ENCODE results near the gene CCDC92. TPM values are rescaled to one million over a fixed set of nuclear protein-coding genes. Genes with fewer than 3 reads are reported as not detected.

CCDC92 gene
- total and polyA plus RNA-seq, 2 of the 13 experiments (the other 11 are each of a cell fraction or from before 2014, with no cell fraction given): 5.4 to 14.7 TPM

DNA sequence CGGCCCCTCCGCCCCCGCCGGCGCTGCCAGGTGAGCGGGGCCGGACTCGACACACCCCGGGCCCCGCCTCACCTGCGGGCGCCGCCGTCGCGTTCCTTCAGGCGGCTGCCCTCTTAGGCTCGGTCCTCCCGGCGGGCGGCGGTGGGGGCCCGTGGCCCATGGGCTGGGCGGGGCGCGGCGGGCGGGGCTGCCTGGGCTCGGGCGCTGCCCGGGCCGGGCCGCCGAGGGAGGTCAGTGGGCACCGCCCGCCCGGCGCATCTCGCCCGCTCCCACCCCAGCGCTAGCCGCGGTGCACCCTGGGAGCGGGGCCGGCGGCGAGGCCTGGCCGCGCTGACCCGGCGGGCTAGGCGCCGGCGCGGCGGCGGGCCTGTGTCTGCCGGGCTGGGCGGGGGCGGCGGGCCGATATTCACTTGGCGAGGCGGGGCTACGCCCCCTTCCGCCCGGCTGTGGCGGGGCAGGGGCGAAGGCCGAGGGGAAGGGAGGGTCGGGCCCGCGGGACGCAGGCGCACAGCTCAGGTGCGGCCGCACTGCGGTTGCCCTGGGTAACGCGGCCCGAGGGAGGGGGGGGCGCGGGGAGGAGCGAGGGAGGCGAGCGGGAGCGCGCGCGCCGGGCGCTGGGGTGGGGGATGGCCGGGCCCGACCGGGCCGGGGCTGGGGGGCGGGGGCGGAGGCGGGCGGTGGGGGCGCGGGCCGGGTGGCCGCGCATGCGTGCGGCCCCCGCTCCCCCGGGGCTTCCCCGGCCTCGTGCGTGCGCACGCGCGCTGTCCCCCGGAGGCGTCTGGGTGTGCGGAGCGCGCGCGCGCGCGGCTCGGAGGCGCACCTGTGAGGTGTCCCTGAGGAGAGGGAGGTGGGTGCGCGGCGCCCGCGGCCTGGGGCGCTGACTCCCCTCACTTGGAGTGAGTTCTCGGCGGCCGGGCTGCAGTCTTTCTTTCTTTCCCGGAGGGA lies at the start of gene CCDC92, which contains the start of gene ZNF664 (continued):
- TF ChIP-seq PAX8 (CRISPR knock-in tag; IDR thresholded peaks at IDR 0.05; ENCODE audit: borderline replicate concordance) (no peak), SNRNP70 (IDR thresholded peaks at IDR 0.05; ENCODE audit: low read depth, low read length) (no peak), HNRNPK (IDR thresholded peaks at IDR 0.05; ENCODE audit: low read depth, low read length, poor library complexity, severe bottlenecking) (peak; percentile 28), PHF8 (CRISPR knock-in tag; IDR thresholded peaks at IDR 0.05) (peak; percentile 71), ZNF30 (CRISPR knock-in tag; IDR thresholded peaks at IDR 0.05) (no peak), GATAD2A (CRISPR knock-in tag; IDR thresholded peaks at IDR 0.05) (no peak), ZNF709 (CRISPR knock-in tag; IDR thresholded peaks at IDR 0.05) (no peak), ZNF230 (CRISPR knock-in tag; IDR thresholded peaks at IDR 0.05) (no peak), ATF1 (CRISPR knock-in tag; IDR thresholded peaks at IDR 0.05) (no peak), ZNF558 (CRISPR knock-in tag; IDR thresholded peaks at IDR 0.05; ENCODE audit: borderline replicate concordance) (no peak), MIER3 (CRISPR knock-in tag; IDR thresholded peaks at IDR 0.05; ENCODE audit: borderline replicate concordance) (no peak), ZNF629 (CRISPR knock-in tag; conservative IDR thresholded peaks at IDR 0.05) (no peak), ATAD3A (CRISPR knock-in tag; IDR thresholded peaks at IDR 0.05) (no peak), ZNF510 (CRISPR knock-in tag; IDR thresholded peaks at IDR 0.05; ENCODE audit: low read depth) (no peak)
- TF ChIP-seq, protein P1, sequence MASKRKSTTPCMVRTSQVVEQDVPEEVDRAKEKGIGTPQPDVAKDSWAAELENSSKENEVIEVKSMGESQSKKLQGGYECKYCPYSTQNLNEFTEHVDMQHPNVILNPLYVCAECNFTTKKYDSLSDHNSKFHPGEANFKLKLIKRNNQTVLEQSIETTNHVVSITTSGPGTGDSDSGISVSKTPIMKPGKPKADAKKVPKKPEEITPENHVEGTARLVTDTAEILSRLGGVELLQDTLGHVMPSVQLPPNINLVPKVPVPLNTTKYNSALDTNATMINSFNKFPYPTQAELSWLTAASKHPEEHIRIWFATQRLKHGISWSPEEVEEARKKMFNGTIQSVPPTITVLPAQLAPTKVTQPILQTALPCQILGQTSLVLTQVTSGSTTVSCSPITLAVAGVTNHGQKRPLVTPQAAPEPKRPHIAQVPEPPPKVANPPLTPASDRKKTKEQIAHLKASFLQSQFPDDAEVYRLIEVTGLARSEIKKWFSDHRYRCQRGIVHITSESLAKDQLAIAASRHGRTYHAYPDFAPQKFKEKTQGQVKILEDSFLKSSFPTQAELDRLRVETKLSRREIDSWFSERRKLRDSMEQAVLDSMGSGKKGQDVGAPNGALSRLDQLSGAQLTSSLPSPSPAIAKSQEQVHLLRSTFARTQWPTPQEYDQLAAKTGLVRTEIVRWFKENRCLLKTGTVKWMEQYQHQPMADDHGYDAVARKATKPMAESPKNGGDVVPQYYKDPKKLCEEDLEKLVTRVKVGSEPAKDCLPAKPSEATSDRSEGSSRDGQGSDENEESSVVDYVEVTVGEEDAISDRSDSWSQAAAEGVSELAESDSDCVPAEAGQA (IDR thresholded peaks at IDR 0.05; ENCODE audit: low read depth): no peak
- TF ChIP-seq, protein P1 (CRISPR knock-in tag; IDR thresholded peaks at IDR 0.05; ENCODE audit: borderline replicate concordance): no peak
- TF ChIP-seq, protein P2, sequence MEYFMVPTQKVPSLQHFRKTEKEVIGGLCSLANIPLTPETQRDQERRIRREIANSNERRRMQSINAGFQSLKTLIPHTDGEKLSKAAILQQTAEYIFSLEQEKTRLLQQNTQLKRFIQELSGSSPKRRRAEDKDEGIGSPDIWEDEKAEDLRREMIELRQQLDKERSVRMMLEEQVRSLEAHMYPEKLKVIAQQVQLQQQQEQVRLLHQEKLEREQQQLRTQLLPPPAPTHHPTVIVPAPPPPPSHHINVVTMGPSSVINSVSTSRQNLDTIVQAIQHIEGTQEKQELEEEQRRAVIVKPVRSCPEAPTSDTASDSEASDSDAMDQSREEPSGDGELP (IDR thresholded peaks at IDR 0.05; ENCODE audit: borderline replicate concordance, low read depth): no peak
- TF ChIP-seq, protein P3, sequence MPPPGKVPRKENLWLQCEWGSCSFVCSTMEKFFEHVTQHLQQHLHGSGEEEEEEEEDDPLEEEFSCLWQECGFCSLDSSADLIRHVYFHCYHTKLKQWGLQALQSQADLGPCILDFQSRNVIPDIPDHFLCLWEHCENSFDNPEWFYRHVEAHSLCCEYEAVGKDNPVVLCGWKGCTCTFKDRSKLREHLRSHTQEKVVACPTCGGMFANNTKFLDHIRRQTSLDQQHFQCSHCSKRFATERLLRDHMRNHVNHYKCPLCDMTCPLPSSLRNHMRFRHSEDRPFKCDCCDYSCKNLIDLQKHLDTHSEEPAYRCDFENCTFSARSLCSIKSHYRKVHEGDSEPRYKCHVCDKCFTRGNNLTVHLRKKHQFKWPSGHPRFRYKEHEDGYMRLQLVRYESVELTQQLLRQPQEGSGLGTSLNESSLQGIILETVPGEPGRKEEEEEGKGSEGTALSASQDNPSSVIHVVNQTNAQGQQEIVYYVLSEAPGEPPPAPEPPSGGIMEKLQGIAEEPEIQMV (CRISPR knock-in tag; IDR thresholded peaks at IDR 0.05; ENCODE audit: low read depth): no peak
- TF ChIP-seq, protein P4, sequence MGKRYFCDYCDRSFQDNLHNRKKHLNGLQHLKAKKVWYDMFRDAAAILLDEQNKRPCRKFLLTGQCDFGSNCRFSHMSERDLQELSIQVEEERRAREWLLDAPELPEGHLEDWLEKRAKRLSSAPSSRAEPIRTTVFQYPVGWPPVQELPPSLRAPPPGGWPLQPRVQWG (CRISPR knock-in tag; IDR thresholded peaks at IDR 0.05; ENCODE audit: borderline replicate concordance, low read depth): no peak
- TF ChIP-seq, protein P5, sequence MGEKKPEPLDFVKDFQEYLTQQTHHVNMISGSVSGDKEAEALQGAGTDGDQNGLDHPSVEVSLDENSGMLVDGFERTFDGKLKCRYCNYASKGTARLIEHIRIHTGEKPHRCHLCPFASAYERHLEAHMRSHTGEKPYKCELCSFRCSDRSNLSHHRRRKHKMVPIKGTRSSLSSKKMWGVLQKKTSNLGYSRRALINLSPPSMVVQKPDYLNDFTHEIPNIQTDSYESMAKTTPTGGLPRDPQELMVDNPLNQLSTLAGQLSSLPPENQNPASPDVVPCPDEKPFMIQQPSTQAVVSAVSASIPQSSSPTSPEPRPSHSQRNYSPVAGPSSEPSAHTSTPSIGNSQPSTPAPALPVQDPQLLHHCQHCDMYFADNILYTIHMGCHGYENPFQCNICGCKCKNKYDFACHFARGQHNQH (CRISPR knock-in tag; IDR thresholded peaks at IDR 0.05): 0 out of 2 replicates have a peak, but pooled peaks have one; percentile 21

All from HepG2 (cell line).